Measurements from ENCODE around the gene MED7. TPM values are rescaled to one million over a fixed set of nuclear protein-coding genes. Genes with fewer than 3 reads are reported as not detected.

The MED7 gene
- total and polyA plus RNA-seq, 9 of the 15 experiments (the other 6 are each of a cell fraction or from before 2014, with no cell fraction given), result 4.5 to 38.7 (median 12.2) TPM

DNA sequence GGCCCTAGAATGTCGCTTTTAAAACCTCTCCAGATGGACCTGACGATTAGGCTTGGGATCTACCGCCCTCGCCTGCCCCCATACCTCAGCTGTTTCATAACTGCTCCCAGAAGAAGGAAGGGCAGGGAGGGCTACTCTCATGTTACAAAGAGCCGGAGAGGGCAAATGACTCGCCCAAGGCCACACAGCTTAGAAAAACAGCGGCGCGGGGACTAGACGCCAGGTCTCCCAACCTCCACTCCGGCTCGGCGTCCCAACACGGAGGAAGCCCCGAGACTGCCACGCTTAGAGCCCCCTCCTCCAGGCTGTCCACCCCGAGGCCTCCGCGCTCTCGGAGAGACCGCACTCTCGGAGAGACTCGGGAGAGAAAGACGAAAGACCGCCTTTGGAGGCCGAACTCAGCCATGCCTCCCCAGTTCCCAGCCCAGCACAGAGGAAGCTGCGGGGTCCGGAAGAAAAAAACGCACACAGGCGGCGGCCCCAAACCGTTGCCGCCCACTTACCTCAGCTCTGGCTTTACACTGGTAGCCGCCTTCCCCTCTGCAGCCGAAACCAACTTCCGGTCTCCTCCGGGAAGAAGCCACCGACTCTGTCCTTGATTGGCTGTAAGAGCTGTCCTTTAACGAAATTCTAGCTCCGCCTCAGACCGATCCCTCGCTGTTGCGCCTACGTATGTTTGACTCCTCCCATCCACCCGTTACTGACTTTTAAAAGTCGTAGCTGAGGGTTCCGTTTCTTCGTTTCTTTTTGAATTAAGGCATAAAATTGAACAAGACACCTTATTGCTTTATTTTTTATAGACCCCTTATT, at the start of gene MED7 (continued):
- no peak for TF ChIP-seq CCNT2 (IDR thresholded peaks at IDR 0.05; ENCODE audit: borderline replicate concordance, extremely low read depth, insufficient read length, low read depth, low read length)
- peak; percentile 35; the same call in 1 of the 2 replicates for TF ChIP-seq KLF13 (tag; IDR thresholded peaks at IDR 0.05; ENCODE audit: borderline replicate concordance, low read depth)
- peak; percentile 58; the same call in 1 of the 2 replicates for TF ChIP-seq CREB3L1 (IDR thresholded peaks at IDR 0.05; ENCODE audit: borderline replicate concordance, low read depth)
- peak; percentile 64; the same call in 1 of the 2 replicates for TF ChIP-seq ETV1 (tag; conservative IDR thresholded peaks at IDR 0.05; ENCODE audit: low read depth)
- peak in 1 of 2 experiments; percentile 25; a peak in 1 of 4 replicates for TF ChIP-seq MLLT1 (IDR thresholded peaks at IDR 0.05)
- no peak for TF ChIP-seq MCM2 (IDR thresholded peaks at IDR 0.05; ENCODE audit: low read depth)
- no peak for TF ChIP-seq ZNF699 (CRISPR knock-in tag; IDR thresholded peaks at IDR 0.05; ENCODE audit: insufficient replicate concordance)
- TF ChIP-seq RCOR1 (IDR thresholded peaks at IDR 0.05; ENCODE audit: borderline replicate concordance in 1 of 2, low read depth in 2 of 2, low read length in 2 of 2), result 0 out of 4 replicates have a peak, but pooled peaks of 1 of the 2 experiments have one; percentile 2
- peak; percentile 97 for TF ChIP-seq ZFP36 (IDR thresholded peaks at IDR 0.05; ENCODE audit: low read depth, low read length, partially characterized antibody)
- TF ChIP-seq ZNF696 (CRISPR knock-in tag; conservative IDR thresholded peaks at IDR 0.05), result no peak
- TF ChIP-seq CBX5 (IDR thresholded peaks at IDR 0.05; ENCODE audit: borderline replicate concordance, low read depth), result no peak
- no peak for TF ChIP-seq CBX8 (IDR thresholded peaks at IDR 0.05; ENCODE audit: borderline replicate concordance, extremely low read depth, low read depth, low read length, poor library complexity, severe bottlenecking)
- peak in 1 of 2 experiments; percentile 71; a peak in 1 of 4 replicates for TF ChIP-seq KDM4B (IDR thresholded peaks at IDR 0.05; ENCODE audit: borderline replicate concordance in 2 of 2, low read depth in 1 of 2)
- TF ChIP-seq EP400 (IDR thresholded peaks at IDR 0.05), result peak; percentile 85
- no peak for TF ChIP-seq NCOA6 (IDR thresholded peaks at IDR 0.05)
- TF ChIP-seq, protein P1, sequence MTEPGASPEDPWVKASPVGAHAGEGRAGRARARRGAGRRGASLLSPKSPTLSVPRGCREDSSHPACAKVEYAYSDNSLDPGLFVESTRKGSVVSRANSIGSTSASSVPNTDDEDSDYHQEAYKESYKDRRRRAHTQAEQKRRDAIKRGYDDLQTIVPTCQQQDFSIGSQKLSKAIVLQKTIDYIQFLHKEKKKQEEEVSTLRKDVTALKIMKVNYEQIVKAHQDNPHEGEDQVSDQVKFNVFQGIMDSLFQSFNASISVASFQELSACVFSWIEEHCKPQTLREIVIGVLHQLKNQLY (CRISPR knock-in tag; conservative IDR thresholded peaks at IDR 0.05), result no peak
- TF ChIP-seq MITF (IDR thresholded peaks at IDR 0.05), result no peak
- TF ChIP-seq CHD2 (IDR thresholded peaks at IDR 0.05; ENCODE audit: low read depth, low read length), result 0 out of 2 replicates have a peak, but pooled peaks have one; percentile 28
- no peak for TF ChIP-seq SETDB1 (IDR thresholded peaks at IDR 0.05; ENCODE audit: low read length)
